NCI-H1048 (cell line): ENCODE data around the gene ORC5.
"Not testable (repeated sequence)": the region's sequence is repeated elsewhere in the genome, so short reads cannot be mapped to it uniquely, and the experiment has no call there.

Experiments
- DNase-seq: peaks from one replicate; lab custom pipeline; 2025; lab: John Stamatoyannopoulos, UW

Gene ORC5

GRCh38 chr7:104207731-104208420, at the start of gene ORC5:
ORC5 (minus strand) TSS chr7:104208013; CDS start chr7:104207904, 109 bp downstream.
- DNase-seq: peak; percentile 80

DNA sequence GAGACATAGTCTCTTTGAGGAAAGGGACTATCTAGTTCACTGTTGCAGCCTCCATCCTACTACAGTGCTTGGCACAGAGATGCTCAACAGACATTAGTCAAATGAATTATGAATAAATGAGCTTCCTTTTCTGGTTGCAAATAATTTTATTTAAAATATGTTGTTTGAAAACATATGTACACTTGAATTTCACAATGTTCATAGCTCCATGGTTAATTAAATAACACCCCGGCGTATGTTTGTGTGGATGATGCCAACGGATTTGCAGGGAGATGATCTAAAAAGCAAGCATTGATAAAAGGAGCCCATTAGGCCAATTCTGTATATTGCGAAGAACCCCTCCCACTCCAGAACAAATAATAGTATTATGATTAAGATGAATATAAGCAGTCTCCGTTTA, 47.8 kb upstream of the ORC5 start:
- no peak for DNase-seq

DNA sequence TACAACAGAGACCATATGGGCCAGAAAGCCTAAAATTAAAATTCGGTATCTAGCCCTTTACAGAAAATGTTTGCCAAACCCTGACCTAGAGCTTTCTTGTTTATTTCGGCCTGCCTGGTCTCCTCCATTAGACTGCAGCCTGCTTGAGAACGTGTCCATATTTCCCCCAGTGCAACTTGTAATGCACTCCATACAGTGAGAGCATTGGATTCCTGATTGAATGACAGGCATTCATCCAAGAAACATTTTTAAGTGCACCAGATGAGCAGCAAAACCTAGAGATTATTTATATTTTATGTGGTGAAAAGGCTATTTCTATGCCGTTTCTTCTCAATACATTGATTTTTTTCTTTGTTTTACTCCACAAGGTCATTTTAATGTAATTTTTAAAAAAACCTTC, 47.4 kb upstream of the ORC5 start:
- no peak for DNase-seq

- DNase-seq: no peak
Measured at GRCh38 chr7:104254696-104255095, 46.9 kb upstream of the ORC5 start.

DNA sequence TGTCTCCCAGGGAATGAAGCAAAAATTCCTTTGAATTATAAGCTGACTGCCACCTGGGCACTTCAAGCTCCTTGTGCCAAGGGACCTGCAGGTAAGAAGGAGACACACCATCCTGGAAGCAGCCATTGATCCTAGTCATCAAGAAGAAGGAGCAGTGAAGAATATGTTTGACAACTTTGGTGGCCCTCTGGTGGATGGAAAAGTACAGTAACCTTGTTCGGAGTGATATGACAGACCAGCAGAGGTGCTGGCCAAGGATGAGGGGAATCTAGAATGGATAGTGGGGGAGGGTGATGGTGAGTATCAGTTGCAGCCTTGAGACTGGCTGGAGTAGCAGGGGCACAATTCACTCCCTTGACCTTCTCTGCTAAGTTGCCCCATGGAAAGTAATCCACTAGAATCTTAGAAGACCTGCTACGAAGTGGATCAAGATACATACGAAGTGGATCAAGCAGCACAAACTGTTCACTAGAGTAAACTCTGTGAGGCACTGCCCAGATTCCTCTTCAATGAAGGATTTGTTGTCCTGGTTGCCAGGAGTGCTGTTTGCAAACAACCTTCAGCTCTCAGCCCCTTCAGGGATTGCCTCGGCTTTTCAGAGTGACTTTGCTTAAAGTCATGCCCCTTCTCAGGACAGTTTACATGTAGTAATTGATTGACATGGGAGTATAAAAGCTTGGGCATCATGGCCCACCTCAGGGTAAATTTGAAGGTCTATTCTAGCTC, 44.8 kb upstream of the ORC5 start:
- DNase-seq: no peak

- DNase-seq: no peak
Measured at GRCh38 chr7:104242638-104243037, 34.8 kb upstream of the ORC5 start.

DNA sequence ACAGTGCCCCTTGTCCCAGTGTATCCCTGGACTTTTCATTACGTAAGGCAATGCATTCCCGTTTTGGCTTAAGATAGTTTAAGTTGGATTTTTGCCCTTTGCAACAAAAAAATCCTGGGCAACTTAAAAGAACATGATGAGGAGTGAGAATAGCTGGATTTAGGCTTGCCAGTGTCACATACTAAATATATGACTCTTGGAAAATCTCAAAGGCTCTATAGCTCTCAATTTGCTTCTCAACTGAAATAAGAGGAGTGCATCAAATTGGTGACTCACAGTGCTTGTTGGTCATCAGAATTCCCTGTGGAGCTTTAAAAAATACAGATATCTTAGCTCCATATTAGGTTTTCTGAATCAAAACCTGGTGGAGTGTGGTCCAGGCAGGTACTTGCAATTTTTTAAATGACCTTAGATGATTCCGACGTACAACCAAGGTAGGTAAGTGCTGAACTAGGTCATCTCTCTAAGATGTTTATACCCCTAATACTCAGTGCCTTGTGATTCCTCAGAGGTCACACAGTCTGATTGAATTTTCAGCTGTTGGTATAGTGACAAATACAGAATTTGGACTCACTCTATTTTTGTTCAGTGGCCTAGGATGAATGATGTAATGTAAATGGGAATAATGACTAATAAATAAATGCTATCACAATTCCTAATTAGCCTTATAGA, 33.9 kb upstream of the ORC5 start:
- no peak for DNase-seq

DNA sequence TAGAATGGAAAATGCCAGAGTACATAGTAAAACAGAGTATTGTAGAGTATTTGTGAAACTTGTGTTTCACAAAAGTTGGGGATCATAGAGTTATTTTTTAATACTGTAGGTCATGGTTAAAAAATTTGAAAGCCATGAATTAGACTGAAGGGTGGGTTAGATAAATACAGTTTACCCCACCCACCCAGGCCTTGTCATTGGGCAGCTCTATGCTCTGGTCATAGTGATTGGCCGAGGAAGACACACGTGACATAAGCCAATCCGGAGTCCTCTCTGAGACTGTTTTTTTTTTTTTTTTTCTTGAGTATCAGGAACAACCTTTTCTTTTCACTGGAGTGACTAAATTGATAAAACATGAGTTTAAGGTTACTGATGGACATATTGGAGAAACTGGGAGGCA, 33.3 kb upstream of the ORC5 start:
- DNase-seq: no peak

- no peak for DNase-seq
Measured at GRCh38 chr7:104240401-104240800, 32.6 kb upstream of the ORC5 start.

DNA sequence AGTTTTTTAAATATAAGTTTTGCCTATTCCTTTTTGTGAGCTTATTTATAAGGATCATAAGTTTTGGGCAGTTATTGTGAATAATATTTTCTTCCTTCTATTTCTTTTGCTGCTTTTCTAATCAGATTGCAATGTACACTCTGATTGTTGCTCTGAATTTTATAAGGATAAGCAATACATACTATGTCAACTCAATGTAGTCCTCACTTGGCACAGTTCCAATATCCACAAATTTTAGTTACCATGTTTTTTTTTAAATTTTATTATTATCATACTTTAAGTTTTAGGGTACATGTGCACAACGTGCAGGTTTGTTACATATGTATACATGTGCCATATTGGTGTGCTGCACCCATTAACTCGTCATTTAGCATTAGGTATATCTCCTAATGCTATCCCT, 27.2 kb upstream of the ORC5 start:
- not testable (repeated sequence) for DNase-seq

- peak; percentile 19 for DNase-seq
Measured at GRCh38 chr7:104231054-104232046, 23.5 kb upstream of the ORC5 start.

DNA sequence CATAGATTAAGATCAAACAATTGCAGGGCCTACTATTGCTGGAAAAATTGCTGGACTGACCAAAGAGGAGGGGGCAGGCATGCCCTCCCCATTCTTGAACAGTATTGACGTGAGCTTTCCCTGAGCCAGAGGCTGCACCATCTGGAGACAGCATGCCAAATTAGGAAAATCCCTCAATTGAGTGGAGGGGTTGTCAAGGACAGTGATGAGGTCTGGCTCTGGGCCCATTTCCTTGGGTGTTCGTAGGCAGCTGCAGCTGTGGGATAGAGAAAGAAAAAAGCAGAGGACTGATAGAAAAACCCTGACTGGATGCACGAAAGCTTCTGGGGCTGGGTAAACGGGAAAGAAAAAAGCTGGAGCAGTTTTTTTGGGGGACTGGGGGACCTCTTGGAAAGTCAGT, 22.8 kb upstream of the ORC5 start:
- no peak for DNase-seq

GRCh38 chr7:104228442-104228841, 20.6 kb upstream of the ORC5 start:
- DNase-seq: no peak

- DNase-seq: no peak
Measured at GRCh38 chr7:104225451-104225850, 17.6 kb upstream of the ORC5 start.

- no peak for DNase-seq
Measured at GRCh38 chr7:104217620-104218019, 9.8 kb upstream of the ORC5 start.

DNA sequence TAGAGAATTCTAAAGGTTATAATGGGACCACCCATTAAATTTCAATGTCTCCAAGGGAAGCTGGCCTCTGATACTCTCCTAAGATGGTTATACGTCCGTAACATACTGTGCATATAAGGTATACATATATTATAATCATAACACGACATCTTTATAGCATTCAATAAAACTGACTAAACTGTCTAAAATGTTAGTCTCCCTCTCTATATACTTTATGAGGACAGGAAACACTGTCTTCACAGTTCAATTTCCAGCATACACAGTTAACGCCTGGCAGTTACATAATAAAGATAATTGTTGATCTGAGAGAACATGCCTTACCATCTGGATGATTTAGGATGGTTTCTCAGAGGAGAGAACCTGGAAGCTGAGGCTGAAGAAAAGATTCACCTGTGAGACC, 1.2 kb upstream of the ORC5 start:
- no peak for DNase-seq

DNA sequence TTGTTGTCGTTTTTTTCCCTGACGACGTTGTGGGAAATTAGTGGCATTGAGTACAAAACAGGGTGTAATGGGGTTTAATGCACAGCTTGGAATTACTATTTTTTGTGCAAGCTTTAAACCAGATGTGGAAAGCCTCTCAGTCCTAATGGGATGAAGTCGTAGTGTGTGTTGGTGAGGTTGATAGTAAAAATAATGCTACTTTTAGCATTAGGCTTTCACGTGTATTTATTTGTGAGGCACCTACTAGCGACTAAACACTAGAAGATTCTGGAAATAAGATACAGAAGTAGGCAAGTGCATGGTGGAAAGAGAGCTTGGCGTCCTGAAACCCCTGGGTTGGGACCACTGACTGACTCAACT, 588 bp upstream of the ORC5 start:
- DNase-seq: no peak

DNA sequence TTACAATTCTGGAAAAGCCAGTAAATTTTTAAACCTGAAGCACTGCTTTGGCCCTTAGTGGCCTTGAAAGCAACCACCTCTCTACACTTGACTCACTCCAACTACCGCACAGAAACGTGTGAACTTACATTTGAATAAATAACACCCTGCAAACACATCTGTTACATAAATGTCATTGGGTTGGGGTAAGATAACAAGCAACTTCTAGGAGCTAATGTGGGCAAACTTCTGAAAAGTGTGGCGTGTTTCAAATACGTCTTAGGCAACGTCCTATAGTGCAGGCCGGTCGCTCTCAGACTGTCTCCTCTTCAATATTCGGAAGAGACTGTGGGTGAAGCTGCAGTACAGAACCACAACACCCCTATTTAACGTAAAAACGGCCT, 474 bp downstream of the ORC5 start:
- DNase-seq: no peak

DNA sequence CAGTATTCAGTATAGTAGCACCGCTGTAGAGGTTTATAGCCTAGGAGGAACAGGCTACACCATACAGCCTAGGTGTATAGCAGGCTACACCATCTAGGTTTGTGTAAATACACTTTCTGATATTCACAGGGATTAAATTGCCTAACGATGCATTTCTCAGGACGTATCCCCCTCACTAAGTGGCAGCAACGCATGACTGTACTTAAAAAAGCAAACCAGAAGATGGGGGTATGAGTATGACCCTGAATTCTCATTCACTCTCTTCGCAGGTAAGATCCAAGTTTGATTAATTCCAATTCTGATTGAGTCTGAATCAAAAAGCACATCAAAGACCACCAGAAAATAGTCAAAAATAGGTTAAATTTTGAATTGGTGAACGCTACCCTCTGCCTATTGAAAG, 972 bp downstream of the ORC5 start:
- DNase-seq: no peak

- no peak for DNase-seq
Measured at GRCh38 chr7:104198673-104199278, 9.0 kb downstream of the ORC5 start.

DNA sequence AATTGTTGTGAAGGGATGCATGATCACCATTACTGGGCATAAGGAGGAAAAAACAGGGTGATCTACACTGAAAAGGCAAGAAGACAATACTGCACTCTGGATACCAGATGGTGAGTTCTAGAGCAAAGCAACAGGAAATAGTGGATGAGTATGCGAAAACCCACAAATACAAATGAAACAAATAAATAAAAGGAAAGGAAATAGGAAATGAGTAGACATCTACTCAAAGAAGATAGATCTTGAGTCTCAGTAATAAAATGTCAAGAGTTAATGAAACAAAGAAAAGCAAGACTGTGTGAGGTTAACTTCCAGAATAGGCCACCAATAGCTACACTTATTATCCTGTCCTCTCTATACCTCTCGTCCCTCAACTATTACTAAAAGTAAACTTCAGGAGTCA, 11.7 kb downstream of the ORC5 start:
- no peak for DNase-seq

DNA sequence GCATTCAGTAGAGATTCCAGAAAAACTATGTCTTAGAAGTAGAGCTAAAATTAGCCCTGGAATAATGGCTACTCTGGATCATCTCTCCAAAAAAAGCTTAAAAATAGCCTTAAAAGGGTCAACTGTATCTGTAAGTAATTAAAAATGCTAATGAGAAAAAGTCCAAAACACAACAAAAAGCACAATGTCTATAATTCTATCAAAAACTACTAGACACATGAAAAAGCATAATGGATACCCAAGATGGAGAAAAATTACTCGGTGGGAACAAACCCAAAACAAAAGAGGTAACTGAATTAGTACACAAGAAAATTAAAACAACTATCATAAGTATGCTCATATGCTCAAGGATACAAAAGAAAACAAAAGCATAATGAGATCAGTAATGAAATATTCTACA, 15.4 kb downstream of the ORC5 start:
- no peak for DNase-seq
